ENCODE measurements around the gene CATSPER4. TPM values are rescaled to one million over a fixed set of nuclear protein-coding genes. Genes with fewer than 3 reads are reported as not detected.
A peak's percentile ranks its signal among the peaks of the same experiment; 100 is the strongest.

CATSPER4 gene
- total RNA-seq, 1 donor: not detected

- no peak overlapping the region for H3K4me3 ChIP-seq (ENCODE audit: insufficient read depth, low read length)
- no peak overlapping the region for H2AFZ ChIP-seq (ENCODE audit: low read length)
- H3K4me2 ChIP-seq (ENCODE audit: insufficient read depth, low read length): no peak overlapping the region
Observed at GRCh38 chr1:26156285-26157038, 33.9 kb upstream of the CATSPER4 start.

DNA sequence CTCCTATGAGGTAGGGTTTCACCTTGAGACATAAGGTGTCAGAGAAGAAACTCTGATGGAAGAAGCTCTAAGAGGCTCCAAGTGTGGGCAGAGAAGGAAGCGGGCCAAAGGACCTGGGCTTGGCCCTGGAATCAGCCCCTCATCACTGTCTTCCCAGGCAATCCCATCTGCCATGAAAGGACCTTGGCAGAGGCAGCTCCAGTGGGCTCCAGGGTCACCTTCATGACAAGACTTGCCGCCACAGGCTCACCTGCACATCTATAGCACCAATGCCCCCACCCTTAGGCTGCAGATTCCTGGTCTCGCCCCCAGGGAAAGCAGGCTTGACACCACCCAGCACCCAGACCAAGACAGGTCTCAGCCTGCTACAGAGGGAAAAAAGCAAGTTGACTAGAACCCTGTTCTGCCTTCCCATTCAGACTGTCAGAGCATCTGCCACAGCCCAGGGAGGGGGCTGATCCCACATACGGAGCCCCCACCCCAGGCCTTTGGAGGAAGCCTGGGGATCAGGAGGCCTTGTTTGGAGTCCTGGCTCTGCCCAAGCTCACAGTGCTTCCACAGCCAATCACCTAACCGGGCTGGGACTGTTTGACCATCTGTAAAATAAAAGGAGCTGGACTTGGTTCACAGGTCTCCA, 32.0 kb upstream of the CATSPER4 start:
- Histone ChIP-seq H2AFZ (ENCODE audit: low read length) (no peak overlapping the region), H3K36me3 (ENCODE audit: insufficient read depth, low read length) (no peaks in the 10 kb centered on the region), H3K4me2 (ENCODE audit: insufficient read depth, low read length) (no peak overlapping the region), H3K27ac (ENCODE audit: low read depth, low read length) (no peak overlapping the region), H3K4me1 (ENCODE audit: insufficient read depth, low read length) (peaks cover 4% of the 10 kb centered on the region), H3K79me2 (ENCODE audit: insufficient read depth, low read length) (no peaks in the 10 kb centered on the region), H3K9me3 (ENCODE audit: low read depth, low read length) (no peaks in the 10 kb centered on the region), H4K20me1 (ENCODE audit: insufficient read depth, low read length) (no peaks in the 10 kb centered on the region), H3K4me3 (ENCODE audit: insufficient read depth, low read length) (no peak overlapping the region), H3K27me3 (ENCODE audit: insufficient read depth, low read length) (peaks cover 36% of the 10 kb centered on the region)
- TF ChIP-seq, protein P1, sequence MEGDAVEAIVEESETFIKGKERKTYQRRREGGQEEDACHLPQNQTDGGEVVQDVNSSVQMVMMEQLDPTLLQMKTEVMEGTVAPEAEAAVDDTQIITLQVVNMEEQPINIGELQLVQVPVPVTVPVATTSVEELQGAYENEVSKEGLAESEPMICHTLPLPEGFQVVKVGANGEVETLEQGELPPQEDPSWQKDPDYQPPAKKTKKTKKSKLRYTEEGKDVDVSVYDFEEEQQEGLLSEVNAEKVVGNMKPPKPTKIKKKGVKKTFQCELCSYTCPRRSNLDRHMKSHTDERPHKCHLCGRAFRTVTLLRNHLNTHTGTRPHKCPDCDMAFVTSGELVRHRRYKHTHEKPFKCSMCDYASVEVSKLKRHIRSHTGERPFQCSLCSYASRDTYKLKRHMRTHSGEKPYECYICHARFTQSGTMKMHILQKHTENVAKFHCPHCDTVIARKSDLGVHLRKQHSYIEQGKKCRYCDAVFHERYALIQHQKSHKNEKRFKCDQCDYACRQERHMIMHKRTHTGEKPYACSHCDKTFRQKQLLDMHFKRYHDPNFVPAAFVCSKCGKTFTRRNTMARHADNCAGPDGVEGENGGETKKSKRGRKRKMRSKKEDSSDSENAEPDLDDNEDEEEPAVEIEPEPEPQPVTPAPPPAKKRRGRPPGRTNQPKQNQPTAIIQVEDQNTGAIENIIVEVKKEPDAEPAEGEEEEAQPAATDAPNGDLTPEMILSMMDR (IDR thresholded peaks at IDR 0.05; ENCODE audit: extremely low read depth, low read depth, low read length): no peak
- no peak for DNase-seq (ENCODE audit: insufficient read length, low spot score, missing footprints)

More at GRCh38 chr1:26156285-26157038, 33.9 kb upstream of the CATSPER4 start:
- H3K79me2 ChIP-seq (ENCODE audit: insufficient read depth, low read length): no peaks in the 10 kb centered on the region
- no peaks in the 10 kb centered on the region for H4K20me1 ChIP-seq (ENCODE audit: insufficient read depth, low read length)
- no peaks in the 10 kb centered on the region for H3K36me3 ChIP-seq (ENCODE audit: insufficient read depth, low read length)
- TF ChIP-seq, protein P1 (IDR thresholded peaks at IDR 0.05; ENCODE audit: extremely low read depth, low read depth, low read length): no peak
- H3K9me3 ChIP-seq (ENCODE audit: low read depth, low read length): no peaks in the 10 kb centered on the region
- peaks cover 35% of the 10 kb centered on the region for H3K27me3 ChIP-seq (ENCODE audit: insufficient read depth, low read length)
- DNase-seq (ENCODE audit: insufficient read length, low spot score, missing footprints): no peak
- no peak overlapping the region for H3K27ac ChIP-seq (ENCODE audit: low read depth, low read length)
- no peaks in the 10 kb centered on the region for H3K4me1 ChIP-seq (ENCODE audit: insufficient read depth, low read length)

DNA sequence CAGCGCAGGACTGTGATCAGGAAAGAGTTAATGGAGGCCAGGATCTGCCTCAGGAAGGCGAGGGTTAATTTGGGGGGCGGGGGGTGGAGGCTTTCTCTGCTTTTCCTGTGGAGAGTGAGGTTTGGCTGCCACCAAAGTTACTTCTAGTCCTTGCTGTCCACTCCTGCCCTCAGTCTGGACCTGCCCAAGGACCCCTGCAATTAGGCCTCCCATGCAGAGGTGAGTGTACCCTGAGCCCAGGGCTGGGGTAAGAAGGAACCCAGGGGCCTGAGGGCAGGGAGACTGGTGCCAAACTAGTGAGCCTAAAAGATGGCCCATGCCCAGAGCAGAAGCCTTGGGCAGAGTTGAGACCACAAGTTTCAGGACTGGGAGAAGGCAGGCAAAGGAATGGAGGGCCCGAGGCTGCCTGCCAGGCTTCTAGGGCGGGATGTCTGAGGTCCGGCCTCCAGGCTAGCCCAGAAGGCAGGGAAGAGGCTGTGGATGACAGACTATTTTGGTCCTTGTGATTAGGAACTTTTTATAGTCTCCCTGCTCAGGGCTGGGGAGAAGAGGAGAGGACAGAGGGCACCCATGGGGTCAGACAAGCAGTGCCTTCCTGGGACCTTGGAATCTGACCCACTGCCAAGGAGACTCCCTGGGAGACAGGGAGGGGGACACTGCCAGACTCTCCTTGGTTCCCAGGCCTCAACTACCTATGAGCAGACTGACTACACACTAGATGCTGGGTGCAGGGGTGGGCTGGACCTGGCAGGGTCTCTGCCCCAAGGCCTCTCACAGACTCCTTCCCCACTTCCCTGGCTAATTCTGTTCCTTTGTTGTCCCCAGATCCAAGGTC, 31.3 kb upstream of the CATSPER4 start, which contains the start of gene FAM110D:
Gene FAM110D, plus strand, starts transcription at position 172 of the 835 bp plus-strand sequence. CDS start 2,213 bp downstream, outside the sequence.
- DNase-seq (ENCODE audit: insufficient read length, low spot score, missing footprints): peak; percentile 87
- H3K36me3 ChIP-seq (ENCODE audit: insufficient read depth, low read length): no peaks in the 10 kb centered on the region
- no peak within 1 kb of the TSS for H3K4me2 ChIP-seq (ENCODE audit: insufficient read depth, low read length)
- H4K20me1 ChIP-seq (ENCODE audit: insufficient read depth, low read length): no peaks in the 10 kb centered on the region
- TF ChIP-seq, protein P1 (IDR thresholded peaks at IDR 0.05; ENCODE audit: extremely low read depth, low read depth, low read length): no peak
- no peak within 1 kb of the TSS for H2AFZ ChIP-seq (ENCODE audit: low read length)
- H3K4me1 ChIP-seq (ENCODE audit: insufficient read depth, low read length): peaks cover 4% of the 10 kb centered on the region
- H3K79me2 ChIP-seq (ENCODE audit: insufficient read depth, low read length): no peaks in the 10 kb centered on the region
- peaks cover 33% of the 10 kb centered on the region for H3K27me3 ChIP-seq (ENCODE audit: insufficient read depth, low read length)
- no peak within 1 kb of the TSS for H3K4me3 ChIP-seq (ENCODE audit: insufficient read depth, low read length)
- H3K9me3 ChIP-seq (ENCODE audit: low read depth, low read length): no peaks in the 10 kb centered on the region
- H3K27ac ChIP-seq (ENCODE audit: low read depth, low read length): no peak within 1 kb of the TSS

All from osteoblast (primary cell).